ENCODE data around the gene LCN10.
"Not testable (repeated sequence)": the region's sequence is repeated elsewhere in the genome, so short reads cannot be mapped to it uniquely, and the experiment has no call there.

LCN10 gene

DNA sequence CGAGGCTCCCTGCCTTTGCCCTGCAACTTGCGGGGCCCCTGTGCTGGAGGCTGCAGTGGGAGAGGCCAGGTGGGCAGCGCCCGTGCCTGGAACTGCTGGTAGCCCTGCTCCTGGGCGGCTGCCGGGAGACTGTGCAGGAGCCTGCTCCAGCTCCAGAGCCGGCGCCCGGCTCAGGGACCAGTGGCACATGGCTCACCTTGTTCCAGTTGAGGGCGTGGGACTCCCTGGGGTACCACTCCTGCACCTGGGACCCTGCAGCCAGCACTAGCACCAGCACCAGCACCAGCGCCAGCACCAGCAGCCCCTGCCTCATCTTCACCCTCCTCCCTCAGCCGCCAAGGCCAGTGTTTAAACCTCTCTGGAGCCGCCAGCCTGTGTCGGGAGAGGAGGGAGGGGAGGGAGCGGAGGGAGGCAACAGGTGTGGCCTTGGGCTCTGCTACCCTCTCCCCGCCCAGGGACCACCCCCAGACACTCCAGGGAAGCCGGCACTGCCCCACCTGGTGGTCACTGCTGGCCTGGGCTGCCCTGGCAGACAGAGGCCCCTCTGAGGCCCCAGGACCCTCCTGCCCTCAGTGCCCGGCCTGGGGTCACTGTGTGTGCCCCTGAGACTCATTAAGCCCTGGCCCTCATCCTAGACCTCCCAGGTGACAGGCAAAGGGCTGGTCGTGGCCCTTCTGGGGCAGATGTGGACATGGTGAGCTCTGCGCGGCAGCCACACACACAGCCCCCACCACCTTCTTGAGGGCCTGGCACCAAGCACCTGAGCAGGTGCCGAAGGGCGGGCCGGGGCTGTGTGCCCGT lies at the start of gene LCN10:
Gene LCN10 (minus strand): TSS at position 350 of the 801 bp plus-strand sequence. CDS start 37 bp downstream, at position 313.
- DNase-seq = no peak

DNA sequence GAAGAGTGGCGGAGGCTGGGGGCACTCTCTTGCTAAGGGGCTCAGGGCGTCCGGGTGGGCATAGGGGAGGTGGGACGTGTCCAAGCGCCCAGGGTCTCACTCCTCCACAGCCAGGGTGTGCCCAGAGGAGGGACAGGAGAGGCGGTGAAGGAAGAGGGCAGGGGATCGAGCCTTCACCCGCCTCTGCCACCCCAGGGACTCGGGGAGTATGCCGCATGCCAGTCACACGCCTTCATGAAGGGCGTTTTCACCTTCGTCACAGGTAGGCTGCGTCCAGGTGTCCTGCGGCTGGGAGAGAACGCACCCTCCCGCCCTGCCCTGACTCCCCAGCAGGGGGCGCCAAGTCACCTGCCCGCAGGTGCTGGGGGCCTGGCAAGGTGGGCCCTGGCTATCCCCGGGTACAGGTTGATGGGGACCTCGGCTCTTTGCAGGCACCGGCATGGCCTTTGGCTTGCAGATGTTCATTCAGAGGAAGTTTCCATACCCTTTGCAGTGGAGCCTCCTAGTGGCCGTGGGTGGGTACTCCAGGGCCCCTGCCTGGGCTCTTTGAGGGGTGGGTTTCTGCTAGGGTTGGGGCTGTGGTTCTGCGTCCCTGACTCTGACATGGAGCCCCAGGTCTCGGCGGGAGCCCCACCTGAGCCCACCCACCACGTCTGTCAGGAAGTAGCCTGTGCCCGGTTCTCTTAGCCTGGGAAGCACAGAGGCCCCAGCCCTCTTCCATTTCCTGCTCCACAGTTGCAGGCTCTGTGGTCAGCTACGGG lies 49.0 kb upstream of the LCN10 start:
- DNase-seq = no peak

DNA sequence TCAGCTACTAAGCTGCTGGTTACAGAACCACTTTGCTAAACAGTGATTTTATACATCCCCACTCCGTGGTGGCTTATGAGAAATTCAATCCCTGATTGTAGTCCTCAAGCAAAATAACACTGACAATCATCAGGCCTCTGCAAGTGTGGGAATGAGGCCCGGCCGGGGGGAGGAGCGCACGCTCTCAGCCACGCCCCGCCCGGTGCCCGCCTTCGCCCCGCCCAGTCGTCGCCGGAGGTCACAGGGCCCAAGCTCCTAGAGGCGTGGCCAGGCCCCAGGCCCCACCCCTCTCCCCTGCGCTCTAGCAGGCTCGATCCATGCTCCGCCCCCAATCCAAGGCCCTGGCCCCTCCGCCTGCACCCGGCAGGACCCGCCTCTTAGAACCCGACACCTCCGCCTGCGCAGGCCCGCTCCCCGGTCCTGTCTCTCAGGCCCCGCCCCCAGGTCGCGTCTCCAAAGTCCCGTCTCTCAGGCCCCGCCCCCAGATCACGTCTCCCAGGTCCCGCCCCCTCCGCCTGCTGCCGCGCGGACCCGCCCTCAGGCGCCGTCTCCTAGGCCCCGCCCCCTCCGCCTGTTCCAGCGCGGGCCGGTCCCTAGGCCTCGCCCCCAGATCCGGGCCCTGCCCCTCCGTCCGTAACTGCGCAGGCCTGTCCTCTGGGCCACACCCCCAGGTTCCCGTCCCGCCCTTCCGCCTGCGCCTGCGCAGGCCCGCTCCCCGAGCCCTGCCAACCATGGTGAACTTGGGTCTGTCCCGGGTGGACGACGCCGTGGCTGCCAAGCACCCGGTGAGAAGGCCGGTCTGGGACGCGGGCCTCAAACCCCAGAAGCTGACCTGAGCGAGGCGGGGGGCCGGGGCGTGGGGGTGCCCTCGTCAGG lies 48.1 kb upstream of the LCN10 start, which contains the start of gene TMEM141:
Gene TMEM141 (plus strand): TSS at position 705 of the 876 bp plus-strand sequence. CDS start 27 bp downstream, at position 732.
- peak; percentile 91 for DNase-seq

DNA sequence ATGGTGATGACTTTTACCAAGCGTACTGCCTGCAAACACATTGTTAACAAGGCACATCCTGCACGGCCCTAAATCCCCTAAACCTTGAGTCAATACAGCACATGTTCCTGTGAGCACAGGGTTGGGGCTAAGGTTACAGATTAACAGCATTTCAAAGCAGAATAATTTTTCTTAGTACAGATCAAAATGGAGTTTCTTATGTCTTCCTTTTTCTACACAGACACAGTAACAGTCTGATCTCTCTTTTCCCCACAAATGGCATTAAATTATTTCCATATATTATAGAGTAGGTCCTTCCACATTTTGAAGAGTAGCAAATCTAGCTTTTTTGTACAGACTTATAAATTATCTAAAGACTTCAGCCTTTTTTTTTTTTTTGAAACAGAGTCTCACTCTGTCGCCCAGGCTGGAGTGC lies 46.8 kb upstream of the LCN10 start:
- DNase-seq = no peak

DNA sequence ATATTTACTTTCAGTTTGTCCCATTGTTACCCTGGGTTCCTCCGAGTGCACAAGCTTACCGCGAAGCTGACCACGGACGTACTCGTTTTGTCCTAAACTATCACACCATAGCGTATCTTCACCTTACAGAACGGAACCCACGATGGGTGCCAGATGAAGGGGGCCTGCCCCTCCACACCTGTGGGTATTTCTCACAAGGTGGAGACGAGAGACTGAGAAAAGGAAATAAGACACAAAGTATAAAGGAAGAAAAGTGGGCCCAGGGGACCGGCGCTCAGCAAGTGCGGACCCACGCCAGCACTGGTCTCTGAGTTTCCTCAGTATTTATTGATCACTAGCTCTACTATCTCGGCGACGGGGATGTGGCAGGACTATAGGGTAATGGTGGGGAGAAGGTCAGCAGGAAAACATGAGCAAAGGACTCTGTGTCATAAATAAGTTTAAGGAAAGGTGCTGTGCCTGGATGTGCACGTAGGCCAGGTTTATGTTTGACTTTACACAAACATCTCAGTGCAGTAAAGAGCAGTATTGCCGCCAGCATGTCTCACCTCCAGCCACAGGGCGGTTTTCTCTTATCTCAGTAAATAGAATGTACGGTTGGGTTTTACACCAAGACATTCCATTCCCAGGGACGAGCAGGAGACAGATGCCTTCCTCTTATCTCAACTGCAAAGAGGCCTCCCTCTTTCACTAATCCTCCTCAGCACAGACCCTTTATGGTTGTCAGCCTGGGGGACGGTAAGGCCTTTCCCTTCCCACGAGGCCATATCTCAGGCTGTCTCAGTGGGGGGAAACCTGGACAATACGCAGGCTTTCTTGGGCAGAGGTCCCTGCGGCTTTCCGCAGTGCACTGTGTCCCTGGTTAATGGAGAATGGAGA lies 46.1 kb upstream of the LCN10 start:
- DNase-seq = not testable (repeated sequence)

DNA sequence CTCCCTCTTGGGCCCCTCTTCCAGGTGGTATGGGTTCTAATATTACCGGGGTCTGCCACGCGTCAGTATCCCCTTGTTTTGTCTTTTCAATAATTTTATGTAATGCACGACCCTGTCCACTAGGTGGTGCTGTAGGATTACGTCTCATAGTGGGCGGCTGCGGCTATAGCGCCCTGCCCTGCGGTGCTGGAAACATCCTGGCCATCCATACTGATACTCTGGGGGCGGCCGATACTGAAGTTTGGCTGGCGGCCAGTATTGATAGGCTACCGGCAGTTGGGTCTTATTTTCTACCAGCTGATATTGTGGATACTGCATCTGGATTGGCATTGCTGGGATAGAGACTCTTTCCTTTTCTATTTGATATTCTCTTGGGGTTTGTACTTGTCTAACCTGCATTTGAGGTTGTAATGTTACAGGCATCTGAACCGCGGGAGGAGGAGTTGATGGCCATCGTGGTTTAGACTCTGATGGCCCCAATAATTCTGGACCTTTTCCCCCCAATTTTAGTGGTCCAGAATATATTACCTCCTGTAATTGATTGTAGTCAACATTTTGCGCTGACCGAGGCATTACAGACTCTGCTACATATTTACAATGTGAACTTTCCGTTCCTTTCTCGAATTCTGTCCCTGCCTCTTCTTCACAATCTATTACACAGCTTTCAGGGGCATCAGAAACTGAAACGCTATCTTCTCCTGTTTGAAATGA lies 45.1 kb upstream of the LCN10 start:
- DNase-seq = no peak

DNA sequence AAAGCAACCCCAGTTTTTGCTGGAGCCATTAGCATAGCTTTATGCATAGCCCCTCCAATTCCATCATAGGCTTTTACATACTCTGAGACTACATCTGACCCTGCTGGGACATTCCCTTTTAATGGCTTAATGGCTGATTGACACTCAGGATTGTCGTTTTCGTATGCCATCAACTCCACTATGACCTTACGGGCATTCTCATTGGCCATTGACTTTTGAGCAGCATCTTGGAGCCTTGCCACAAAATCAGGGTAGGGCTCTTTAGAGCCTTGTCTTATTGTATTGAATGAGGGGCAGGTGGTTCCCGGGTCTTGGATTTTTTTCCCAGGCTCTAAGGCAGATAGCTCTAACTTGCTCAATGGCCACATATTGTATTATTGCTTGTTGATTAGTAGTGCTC lies 44.2 kb upstream of the LCN10 start:
- DNase-seq = not testable (repeated sequence)

DNA sequence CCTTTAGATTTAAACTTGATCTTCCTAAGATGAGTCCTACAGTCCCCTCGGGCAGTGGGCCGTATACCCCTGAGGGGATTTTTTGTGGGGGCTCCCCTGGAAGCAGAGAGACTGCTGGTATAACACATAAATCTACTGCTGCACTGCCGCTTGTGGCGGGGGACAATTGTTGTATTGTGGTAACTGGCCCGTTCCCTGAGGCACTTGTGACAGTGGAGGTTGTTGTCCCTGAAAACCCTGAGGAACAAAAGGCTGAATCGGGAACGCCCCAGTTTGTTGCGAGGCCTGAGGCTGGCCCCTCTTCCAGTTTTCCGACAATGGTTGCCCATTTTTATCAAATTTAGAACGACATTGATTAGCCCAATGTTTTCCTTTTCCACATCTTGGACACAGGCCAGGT lies 43.7 kb upstream of the LCN10 start:
- DNase-seq = no peak

DNA sequence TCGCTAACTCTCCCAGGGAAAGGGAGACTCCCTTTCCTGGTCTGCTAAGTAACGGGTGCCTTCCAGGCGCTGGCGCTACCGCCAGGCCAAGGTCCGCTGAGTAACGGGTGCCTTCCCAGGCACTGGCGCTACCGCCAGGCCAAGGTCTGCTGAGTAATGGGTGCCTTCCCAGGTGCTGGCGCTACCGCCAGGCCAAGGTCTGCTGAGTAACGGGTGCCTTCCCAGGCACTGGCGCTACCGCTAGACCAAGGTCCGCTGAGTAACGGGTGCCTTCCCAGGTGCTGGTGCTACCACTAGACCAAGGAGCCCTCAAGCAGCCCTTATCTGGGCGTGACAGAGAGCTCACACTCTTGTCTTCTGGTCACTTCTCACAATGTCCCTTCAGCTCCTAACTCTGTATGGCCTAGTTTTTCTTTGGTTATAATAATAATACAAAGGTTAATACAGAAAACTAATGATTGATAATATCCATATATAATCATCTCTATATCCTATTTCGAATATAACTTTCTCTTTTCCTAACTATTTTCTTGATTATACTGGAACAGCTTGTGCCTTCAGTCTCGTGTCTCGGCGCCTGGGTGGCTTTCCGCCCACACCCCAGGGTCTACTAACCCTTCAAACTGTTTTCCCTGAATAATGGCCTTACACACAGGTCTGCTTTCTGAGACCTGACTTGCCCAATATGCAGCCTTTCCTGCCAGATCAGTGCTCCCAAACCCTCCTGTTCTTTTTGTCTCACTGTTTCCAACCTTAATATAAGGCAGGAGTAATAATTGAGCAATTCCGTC lies 43.0 kb upstream of the LCN10 start:
- not testable (repeated sequence) for DNase-seq

DNA sequence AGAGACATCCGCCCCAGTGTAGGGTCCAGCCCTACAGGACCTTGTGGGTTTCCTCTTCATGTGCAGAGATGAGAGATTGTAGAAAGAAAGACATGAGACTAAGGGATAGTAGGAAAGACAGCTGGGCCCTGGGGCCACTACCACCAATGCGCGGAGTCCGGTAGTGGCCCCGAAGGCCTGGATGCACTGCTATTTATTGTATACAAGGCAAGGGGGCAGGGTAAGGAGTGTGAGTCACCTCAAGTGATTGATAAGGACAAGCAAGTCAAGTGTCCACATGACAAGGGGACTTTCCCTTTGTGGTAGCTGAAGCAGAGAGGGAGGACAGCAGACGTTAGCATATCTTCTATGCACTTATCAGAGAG lies 42.2 kb upstream of the LCN10 start:
- no peak for DNase-seq

DNA sequence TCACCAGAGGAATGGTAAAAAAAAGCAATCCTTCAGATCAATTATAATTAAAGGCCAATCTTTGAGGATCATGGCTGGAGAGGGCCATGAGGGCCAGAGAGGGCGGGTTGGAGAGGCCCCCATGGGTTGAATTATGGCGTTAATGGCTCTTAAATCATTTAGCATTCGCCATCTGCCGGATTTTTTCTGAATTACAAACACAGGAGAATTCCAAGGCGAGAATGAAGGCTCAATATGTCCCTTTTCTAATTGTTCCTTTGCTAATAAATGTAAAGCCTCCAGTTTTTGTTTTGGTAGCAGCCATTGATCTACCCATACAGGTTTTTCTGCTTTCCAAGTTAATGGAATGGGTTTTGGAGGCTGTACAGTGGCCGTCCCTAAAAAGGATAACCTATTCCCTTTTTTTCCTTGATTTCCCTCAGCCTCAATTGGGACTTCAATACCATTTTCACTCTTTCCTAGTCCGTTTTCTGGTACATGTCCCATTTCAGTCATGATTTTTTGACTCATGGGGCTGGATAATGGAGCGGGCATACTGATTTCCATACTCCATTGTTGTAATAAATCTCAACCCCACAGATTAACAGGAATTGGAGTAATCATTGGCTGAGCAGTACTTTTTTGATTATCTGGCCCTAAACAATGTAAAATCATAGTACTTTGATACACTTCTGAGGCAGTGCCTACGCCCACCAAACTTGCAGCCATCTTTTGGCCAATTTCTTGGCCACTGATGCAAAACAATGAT lies 41.7 kb upstream of the LCN10 start:
- no peak for DNase-seq

DNA sequence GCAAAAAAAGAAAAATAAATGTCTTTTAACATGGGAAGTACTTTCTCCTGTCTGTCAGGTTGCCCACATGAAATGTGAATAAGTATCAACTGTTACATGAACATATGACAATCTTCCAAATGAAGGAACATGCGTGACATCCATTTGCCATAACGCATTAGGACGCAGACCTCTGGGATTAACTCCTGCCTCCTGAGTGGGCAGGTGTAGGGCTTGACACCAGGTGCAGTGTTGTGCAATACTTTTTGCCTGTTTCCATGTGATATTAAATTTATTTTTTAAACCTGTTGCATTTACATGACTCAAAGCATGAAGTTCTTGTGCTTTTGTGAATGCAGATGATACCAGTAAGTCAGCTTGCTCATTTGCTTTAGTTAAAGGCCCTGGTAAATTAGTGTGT lies 39.7 kb upstream of the LCN10 start:
- DNase-seq = no peak

DNA sequence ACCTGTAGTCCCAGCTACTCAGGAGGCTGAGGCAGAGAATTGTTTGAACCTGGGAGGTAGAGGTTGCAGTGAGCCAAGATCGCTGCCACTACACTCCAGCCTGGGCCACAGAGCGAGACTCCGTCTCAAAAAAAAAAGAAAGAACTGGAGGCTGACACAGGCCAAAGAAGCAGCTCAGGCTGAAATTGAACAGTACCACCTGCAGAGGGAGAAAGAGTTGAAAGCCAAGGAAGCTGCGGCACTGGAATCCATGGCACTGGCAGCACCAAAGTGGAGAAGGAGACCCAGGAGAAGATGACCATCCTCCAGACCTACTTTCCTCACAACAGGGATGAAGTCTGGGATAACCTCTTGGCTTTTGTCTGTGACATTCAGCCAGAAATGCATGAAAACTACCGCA lies 37.1 kb upstream of the LCN10 start:
- no peak for DNase-seq

DNA sequence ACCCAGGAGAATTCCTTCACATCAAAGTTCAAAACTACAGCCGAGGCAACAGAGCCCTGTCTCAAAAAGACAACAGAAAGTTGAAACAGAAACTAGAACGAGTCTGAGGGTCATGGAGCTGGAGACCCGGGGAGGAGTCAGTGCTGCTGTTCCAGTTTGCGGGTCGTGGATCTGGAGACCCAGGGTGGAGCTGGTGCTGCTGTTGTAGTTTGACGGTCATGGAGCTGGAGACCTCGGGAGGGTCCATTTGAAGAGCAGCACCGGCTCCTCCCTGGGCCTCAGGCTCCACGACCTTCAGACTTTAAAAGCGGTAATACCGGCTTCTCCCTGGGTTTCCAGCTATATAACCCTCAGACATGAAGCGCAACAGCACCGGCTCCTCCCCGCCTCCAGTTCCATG lies 34.6 kb upstream of the LCN10 start:
- no peak for DNase-seq

DNA sequence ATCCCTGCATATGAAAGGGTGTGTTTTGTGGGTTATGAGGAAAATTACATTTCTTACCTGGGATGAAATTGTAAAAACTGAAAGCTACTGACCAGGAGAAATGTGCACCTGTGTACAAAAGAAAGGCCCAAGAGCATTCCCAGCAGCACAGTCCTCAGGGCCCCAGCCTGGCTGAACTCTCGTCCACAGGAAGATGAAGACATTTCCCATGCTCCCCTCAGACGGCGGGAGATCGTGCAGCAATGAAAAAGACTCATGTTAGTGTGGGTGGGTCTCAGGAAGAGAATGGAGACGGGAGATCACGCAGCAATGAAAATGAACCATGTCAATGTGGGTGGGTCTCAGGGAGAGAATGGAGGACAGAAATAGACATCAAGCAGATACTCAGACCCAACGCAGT lies 34.2 kb upstream of the LCN10 start:
- DNase-seq = no peak

DNA sequence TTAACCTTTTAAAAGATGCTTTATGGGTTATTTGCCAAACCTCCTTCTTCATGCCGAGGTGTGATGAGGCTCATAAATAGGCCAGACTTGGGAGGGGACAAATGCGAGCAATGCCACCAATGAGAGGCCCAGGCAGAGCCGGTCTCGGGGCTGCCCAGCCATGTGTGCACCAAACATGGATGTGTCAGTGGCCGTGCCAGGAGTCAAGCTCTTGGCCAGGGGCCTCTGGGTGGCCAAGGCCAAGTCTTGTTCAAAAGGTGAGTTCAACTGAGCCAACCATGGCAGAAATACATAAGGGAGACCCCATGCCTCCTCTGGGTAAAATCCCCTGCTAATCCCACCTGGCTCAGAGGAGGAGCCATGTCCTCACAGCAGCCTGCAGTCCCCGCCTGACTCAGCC lies 32.5 kb upstream of the LCN10 start:
- DNase-seq = no peak

DNA sequence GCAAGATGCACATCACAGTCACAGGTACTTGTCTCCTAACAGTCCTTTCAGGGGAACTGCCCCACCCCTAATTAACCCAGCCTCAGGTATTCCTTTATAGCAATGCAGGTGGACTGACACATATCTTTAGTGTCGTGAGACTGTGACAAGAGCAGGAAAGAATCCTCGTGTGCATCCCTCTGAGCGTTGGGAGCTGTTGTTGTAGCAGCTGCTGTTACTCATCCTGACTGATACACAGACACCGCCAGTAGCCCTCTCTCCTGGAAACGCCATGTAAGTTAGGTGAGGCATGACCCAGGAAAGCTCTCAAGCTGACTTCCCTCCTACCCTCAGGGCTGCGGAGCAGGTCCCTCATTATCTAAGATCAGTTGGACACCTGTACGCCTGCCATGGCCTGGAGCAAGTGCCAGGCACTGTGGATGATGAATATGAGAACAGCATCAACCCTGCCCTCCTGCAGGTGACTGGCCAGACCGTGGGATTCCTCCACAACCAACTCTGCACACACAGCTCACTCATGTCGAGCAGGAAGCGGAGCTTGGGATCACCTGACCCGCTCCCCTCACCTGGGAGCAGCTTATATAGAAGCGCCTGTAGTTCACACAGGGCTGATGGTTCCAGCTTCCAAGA lies 31.8 kb upstream of the LCN10 start:
- no peak for DNase-seq

DNA sequence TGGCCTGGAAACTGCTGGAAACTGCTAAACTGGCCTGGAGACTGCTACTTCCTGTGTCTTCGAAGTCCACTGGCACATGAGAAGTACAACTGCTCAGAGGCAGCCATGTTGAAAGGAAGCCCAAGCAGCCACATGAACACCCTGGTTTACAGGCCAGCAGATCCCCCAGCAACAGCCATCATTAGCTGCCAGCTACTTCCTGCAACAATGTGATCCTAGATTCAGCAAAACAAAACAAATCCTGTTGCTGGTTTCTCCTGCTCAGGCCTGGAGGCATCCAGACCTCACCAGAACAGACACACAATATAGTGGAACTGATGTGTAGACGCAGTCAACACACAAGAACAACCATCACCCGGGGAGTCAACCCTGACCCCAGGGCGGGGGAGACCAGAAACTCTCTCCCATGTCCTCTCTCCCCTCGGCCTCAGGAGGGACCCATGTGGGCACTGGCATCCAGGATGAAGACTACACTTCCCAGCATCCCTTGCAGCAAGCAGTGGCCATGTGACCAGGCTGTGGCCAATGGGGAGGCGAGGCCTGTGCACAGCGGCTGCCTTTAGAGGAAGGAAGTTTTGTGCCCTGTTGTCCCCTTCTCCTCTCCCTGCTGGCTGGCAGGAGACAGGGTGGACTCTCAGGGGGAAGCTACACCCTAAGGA lies 30.8 kb upstream of the LCN10 start:
- DNase-seq = peak; percentile 93

DNA sequence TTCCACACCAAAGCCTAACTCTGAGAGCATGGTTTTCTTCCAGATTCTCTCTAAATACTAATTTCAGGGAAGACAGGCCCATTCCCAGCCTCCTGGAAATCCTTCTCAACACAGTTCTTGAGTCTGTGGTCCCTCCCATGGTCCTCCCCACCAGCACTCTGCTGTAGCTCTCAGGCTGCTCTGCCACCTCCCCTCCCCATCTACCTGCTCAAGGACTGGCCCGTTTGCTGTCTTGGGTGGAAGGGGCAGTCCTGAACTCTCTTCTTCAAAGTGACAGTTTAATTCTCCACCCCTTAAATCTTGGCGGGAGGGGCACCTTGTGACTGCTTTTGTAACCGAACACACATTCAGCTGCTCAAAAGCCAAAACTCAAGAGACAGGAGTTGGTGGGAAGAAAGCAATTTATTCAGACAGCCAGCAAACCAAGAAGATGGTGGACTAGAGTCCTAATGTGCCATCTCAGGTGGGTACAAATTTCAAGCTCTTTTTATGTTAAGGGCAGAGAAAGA lies 29.2 kb upstream of the LCN10 start:
- DNase-seq = no peak

Measured in 8988T (cell line).